T-helper 22 cell (primary cell): ENCODE measurements around the gene DCT.

ENCODE experiments used
- DNase-seq: peaks from one replicate; pipeline ENCODE4 v3.0.0-alpha.2; 2020; ENCODE audit warnings: low read depth

DCT gene

GRCh38 chr13:94395860-94396259 is 83.6 kb downstream of the DCT start:
- DNase-seq: no peak

GRCh38 chr13:94394723-94395122 is 84.8 kb downstream of the DCT start:
- no peak for DNase-seq

- DNase-seq: no peak
Observed at GRCh38 chr13:94390881-94391280, 88.6 kb downstream of the DCT start.

GRCh38 chr13:94389604-94390351 is 89.7 kb downstream of the DCT start:
- no peak for DNase-seq

DNA sequence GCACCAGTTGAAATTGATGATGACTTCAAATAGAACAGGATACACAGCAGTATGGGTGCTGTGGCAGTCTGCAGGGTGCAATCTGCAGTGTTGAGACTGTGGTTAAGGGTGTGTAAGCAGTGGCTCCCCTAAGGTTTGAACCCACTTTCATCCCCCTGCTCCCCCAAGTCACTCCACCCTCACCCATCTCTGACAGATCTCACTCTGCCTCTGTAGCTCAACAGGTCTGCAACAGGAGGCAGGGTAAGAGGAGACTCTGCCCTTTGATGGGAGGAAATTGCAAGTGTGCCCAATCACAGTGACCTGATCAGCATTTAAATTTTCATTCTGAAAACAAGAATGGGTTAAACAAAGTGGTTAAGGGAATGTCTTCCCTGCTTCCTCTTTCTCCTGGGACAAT is 92.4 kb downstream of the DCT start:
- DNase-seq: no peak
